Central memory CD8-positive, alpha-beta T cell (primary cell): ENCODE results near the gene GRIPAP1.
"Not testable (repeated sequence)": the region's sequence is repeated elsewhere in the genome, so short reads cannot be mapped to it uniquely, and the experiment has no call there.

ENCODE experiments used
- ATAC-seq: fragments of 150-1000 bp; cut with Tn5 transposase; replicated peaks from 2 replicates; pipeline ENCODE4 v1.10.0; 2022; ENCODE audit warnings: mild to moderate bottlenecking, moderate FRiP score, moderate number of reproducible peaks; ENCODE audit not compliant: poor library complexity, severe bottlenecking; ENCODE audit errors: extremely low read depth
- DNase-seq, 2 donors: peaks; one replicate each; pipeline ENCODE4 v3.0.0; 2021; ENCODE audit warnings: low spot score in 2 of 2
- H3K27ac Mint-ChIP-seq: one replicate; pipeline ENCODE4 v1.8.0; 2022; ENCODE audit warnings: low read depth, mild to moderate bottlenecking, moderate library complexity, mixed read lengths
- H3K27me3 Mint-ChIP-seq: one replicate; pipeline ENCODE4 v1.8.0; 2022; ENCODE audit warnings: mixed read lengths
- H3K36me3 Mint-ChIP-seq: one replicate; pipeline ENCODE4 v1.8.0; 2022; ENCODE audit warnings: mild to moderate bottlenecking, moderate library complexity, mixed read lengths; ENCODE audit not compliant: insufficient read depth
- H3K4me1 Mint-ChIP-seq: one replicate; pipeline ENCODE4 v1.8.0; 2022; ENCODE audit warnings: mixed read lengths
- H3K4me3 Mint-ChIP-seq: one replicate; pipeline ENCODE4 v1.8.0; 2022; ENCODE audit warnings: mild to moderate bottlenecking, moderate library complexity, mixed read lengths
- H3K9me3 Mint-ChIP-seq: one replicate; pipeline ENCODE4 v1.8.0; 2022; ENCODE audit warnings: mixed read lengths

The GRIPAP1 gene

DNA sequence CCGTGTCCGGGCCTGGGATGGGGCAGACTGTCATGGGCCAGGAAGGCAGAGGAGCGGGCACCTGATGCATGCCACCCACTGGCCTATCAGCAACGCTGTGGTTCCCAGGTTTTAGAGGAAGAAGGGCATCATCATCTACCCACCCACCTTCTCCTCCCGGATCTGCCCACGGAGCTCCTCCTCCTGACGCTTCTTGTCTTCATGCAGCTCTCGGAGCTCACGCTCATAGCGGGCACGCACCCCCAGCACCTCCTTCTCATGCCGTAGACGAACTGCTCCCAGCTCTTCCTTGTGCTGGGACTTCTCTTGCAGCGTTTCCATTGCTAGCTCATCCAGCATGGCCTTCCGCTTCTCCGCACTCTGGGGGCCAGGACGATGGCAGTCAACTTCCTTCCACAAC, 19.0 kb downstream of the GRIPAP1 start:
- ATAC-seq (no peak), DNase-seq (no peak)
- Mint-ChIP-seq H3K27me3 (no peaks in the 10 kb centered on the region), H3K4me3 (no peak overlapping the region), H3K9me3 (no peaks in the 10 kb centered on the region), H3K36me3 (peaks cover 50% of the 10 kb centered on the region), H3K27ac (no peak overlapping the region), H3K4me1 (no peaks in the 10 kb centered on the region)

DNA sequence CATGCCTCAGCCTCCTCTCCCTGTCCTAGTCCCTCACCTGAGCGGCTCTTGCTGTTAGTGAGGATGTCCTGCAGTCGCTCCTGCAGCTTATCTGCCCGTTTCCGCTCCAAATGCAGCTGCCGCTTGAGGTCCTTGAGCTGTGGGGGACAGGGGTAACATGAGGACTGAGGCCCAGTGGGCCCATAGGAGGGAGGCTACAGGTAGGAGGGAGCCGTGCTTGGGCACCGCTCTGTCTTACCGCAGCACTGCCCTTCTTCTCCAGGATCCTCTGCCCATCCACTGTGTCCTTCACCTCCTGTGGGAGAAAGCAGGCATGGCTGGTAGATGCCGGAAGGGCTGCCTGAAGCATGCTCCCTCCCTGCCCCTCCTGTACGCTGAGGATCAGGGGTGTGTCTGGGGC, 20.9 kb downstream of the GRIPAP1 start:
- no peaks in the 10 kb centered on the region for H3K27me3 Mint-ChIP-seq
- DNase-seq (no peak), ATAC-seq (no peak)
- H3K36me3 Mint-ChIP-seq, result peaks cover 52% of the 10 kb centered on the region
- H3K27ac Mint-ChIP-seq, result no peak overlapping the region
- no peaks in the 10 kb centered on the region for H3K4me1 Mint-ChIP-seq
- H3K9me3 Mint-ChIP-seq, result no peaks in the 10 kb centered on the region
- H3K4me3 Mint-ChIP-seq, result no peak overlapping the region

DNA sequence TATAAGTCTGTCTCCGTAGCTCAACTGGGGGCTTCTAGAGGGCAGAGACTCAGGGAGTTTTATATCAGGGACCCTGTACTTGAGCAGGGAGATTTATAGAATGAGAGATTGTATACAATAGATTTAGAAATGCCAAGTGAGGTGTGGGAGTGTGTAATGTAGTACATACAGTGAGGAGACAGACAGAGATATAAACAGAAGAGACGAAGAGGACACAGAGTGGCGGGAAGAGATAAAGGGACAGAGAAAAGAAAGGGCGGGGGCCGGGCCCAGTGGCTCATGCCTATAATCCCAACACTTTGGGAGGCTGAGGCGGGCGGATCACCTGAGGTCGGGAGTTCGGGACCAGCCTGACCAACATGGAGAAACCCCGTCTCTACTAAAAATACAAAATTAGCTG, 21.7 kb downstream of the GRIPAP1 start:
- not testable (repeated sequence) for H3K4me3 Mint-ChIP-seq, ATAC-seq, H3K9me3 Mint-ChIP-seq, DNase-seq, H3K27me3 Mint-ChIP-seq, H3K4me1 Mint-ChIP-seq, H3K27ac Mint-ChIP-seq
- peaks cover 49% of the 10 kb centered on the region for H3K36me3 Mint-ChIP-seq

GRCh38 chrX:48978226-48978625, 23.8 kb downstream of the GRIPAP1 start:
- Mint-ChIP-seq H3K4me1 (no peaks in the 10 kb centered on the region), H3K27me3 (no peaks in the 10 kb centered on the region), H3K9me3 (no peaks in the 10 kb centered on the region), H3K27ac (no peak overlapping the region), H3K4me3 (no peak overlapping the region), H3K36me3 (peaks cover 48% of the 10 kb centered on the region)
- DNase-seq (no peak), ATAC-seq (no peak)

GRCh38 chrX:48976086-48976485, 26.0 kb downstream of the GRIPAP1 start:
- ATAC-seq, result no peak
- peak overlapping the region; percentile 16 for H3K27ac Mint-ChIP-seq

DNA sequence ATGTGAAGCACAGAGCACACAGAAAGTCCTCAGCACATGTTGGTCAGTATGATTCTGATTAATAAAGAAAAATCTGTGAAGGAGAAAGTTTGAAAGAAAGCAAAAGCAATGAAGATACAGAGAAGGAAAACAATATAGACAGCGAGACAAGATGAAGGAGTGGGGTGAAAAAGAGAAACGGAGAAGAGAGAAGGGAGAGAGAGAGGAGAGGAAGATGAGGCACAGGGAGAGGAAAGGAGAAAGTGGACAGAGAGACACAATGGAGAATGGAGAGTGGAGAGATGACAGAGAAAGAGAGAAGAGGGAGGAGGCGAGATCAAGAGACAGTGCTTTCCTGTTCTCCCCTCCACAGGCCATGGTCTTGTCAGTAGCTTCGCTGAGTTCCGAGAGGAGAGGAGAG, 26.5 kb downstream of the GRIPAP1 start:
- ATAC-seq, result no peak
- Mint-ChIP-seq H3K27ac (peak overlapping the region; percentile 16), H3K27me3 (no peaks in the 10 kb centered on the region), H3K4me3 (no peak overlapping the region), H3K9me3 (no peaks in the 10 kb centered on the region), H3K36me3 (peaks cover 35% of the 10 kb centered on the region), H3K4me1 (peaks cover 10% of the 10 kb centered on the region)
- DNase-seq, result no peak

More at GRCh38 chrX:48976086-48976485, 26.0 kb downstream of the GRIPAP1 start:
- H3K4me3 Mint-ChIP-seq, result no peak overlapping the region
- peaks cover 6% of the 10 kb centered on the region for H3K4me1 Mint-ChIP-seq
- H3K36me3 Mint-ChIP-seq, result peaks cover 40% of the 10 kb centered on the region
- H3K27me3 Mint-ChIP-seq, result no peaks in the 10 kb centered on the region
- H3K9me3 Mint-ChIP-seq, result no peaks in the 10 kb centered on the region
- no peak for DNase-seq

GRCh38 chrX:48975041-48975440, 27.0 kb downstream of the GRIPAP1 start:
- H3K9me3 Mint-ChIP-seq, result no peaks in the 10 kb centered on the region
- no peak for DNase-seq
- H3K4me3 Mint-ChIP-seq, result no peak overlapping the region
- H3K4me1 Mint-ChIP-seq, result peaks cover 10% of the 10 kb centered on the region
- no peak for ATAC-seq
- no peaks in the 10 kb centered on the region for H3K27me3 Mint-ChIP-seq
- H3K27ac Mint-ChIP-seq, result peak overlapping the region; percentile 16
- peaks cover 32% of the 10 kb centered on the region for H3K36me3 Mint-ChIP-seq

DNA sequence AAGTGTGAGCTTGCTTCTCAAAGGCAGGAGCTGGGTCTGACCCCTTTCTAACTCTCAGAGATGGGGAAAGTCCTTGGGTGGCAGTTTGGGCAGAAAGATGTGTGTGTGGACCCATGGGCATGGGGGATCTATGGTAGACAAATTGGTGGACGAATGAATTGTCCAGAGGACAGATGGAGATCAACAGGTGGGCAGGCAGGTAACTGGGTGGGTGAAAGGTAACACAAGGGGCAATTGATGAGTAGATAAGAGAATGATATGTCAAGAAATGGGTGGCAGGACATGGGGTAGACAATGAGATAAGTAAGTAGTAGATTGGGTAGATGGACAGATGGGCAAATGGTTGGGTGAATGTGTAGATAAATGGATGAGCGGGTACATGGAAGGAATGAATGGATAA, 27.5 kb downstream of the GRIPAP1 start:
- Mint-ChIP-seq H3K27ac (no peak overlapping the region), H3K27me3 (no peaks in the 10 kb centered on the region), H3K4me1 (peaks cover 10% of the 10 kb centered on the region), H3K4me3 (no peak overlapping the region), H3K9me3 (no peaks in the 10 kb centered on the region), H3K36me3 (peaks cover 30% of the 10 kb centered on the region)
- ATAC-seq (no peak), DNase-seq (no peak)

DNA sequence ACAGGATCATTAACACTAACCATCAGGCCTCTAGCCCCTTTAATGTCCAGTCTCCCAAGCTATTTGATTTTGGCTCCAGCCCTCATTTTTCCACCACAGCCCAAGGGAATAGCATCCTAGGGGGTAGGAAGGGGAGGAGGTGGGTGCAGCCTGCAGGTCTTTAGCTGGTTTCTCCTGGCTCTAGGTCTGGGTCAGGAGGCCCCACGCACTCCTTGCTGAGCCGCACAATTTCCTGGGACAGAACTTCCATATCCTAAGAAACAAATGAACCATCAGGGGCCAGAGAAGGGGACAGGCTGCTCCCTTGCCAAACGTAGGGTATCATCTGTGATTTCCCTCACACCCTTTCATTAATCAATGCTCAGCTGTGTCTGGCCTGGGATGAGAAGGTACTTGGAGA, 28.0 kb downstream of the GRIPAP1 start:
- H3K36me3 Mint-ChIP-seq, result peaks cover 29% of the 10 kb centered on the region
- H3K9me3 Mint-ChIP-seq, result no peaks in the 10 kb centered on the region

DNA sequence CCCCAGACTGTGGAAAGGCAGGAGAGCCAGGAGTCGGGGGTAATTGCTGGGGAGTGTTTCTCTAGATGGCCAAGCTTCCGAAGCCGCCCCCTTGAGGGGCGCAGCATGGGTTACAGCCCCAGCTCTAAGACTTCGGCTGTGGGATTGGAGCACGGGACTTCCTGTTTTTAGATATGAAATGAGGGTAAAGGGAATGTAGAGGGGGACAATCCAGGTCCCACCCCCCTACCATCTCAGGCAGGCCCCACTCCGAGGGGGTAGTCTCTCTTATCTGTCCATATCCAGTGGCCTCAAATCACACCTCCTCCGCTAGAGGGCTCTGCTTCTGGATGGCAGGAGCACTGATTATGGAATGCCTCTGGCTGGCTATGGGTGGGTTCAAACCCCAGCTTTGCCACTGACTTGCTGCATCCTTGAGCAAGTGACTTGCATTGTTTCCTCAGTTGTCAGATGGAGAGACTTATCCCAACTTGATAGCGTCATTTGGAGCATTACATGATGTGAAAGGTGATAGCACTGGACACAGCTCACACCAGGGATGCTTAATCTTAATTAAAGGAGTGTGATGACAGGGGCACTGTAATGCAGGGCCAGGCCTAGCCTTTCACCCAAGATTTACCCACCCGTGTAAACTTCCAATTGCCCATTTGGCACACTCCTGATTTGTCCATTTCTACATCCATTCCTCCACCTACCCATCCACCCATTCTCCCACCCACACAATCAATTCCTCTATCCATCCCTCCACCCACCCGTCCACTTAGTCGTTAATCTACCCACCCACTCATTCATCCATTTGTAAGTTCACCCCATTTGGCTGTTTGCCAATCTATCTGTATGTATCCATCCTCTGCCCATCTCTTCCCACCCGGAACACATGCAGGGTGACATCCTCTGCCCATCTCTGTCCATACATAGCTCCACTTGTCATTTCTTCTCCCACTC, 29.6 kb downstream of the GRIPAP1 start:
- H3K9me3 Mint-ChIP-seq, result no peaks in the 10 kb centered on the region
- no peak for DNase-seq
- H3K27ac Mint-ChIP-seq, result no peak overlapping the region
- H3K27me3 Mint-ChIP-seq, result no peaks in the 10 kb centered on the region
- no peak for ATAC-seq
- peaks cover 16% of the 10 kb centered on the region for H3K36me3 Mint-ChIP-seq
- H3K4me1 Mint-ChIP-seq, result peaks cover 10% of the 10 kb centered on the region
- H3K4me3 Mint-ChIP-seq, result peak overlapping the region; percentile 61

More for the DNA sequence above, 28.0 kb downstream of the GRIPAP1 start:
- H3K4me1 Mint-ChIP-seq, result peaks cover 10% of the 10 kb centered on the region
- H3K4me3 Mint-ChIP-seq, result no peak overlapping the region
- ATAC-seq (no peak), DNase-seq (no peak)
- H3K27me3 Mint-ChIP-seq, result no peaks in the 10 kb centered on the region
- no peak overlapping the region for H3K27ac Mint-ChIP-seq

GRCh38 chrX:48971249-48972219, 30.5 kb downstream of the GRIPAP1 start, which contains the start of gene KCND1:
Gene KCND1 (minus strand): TSS chrX:48971844. CDS start chrX:48970271, 1,573 bp downstream.
- Mint-ChIP-seq H3K27me3 (no peaks in the 10 kb centered on the region), H3K9me3 (no peaks in the 10 kb centered on the region), H3K4me1 (peaks cover 10% of the 10 kb centered on the region), H3K27ac (peak within 1 kb of the TSS; percentile 56), H3K4me3 (peak within 1 kb of the TSS; percentile 61), H3K36me3 (peaks cover 15% of the 10 kb centered on the region)
- DNase-seq (no peak), ATAC-seq (no peak)

- H3K4me3 Mint-ChIP-seq, result no peak overlapping the region
- ATAC-seq, result no peak
- H3K36me3 Mint-ChIP-seq, result peaks cover 3% of the 10 kb centered on the region
- no peaks in the 10 kb centered on the region for H3K27me3 Mint-ChIP-seq
- no peak overlapping the region for H3K27ac Mint-ChIP-seq
- H3K4me1 Mint-ChIP-seq, result peaks cover 10% of the 10 kb centered on the region
- no peaks in the 10 kb centered on the region for H3K9me3 Mint-ChIP-seq
- DNase-seq, result no peak
These were observed 32.6 kb downstream of the GRIPAP1 start for GRCh38 chrX:48969471-48969870.
